GM18517 (cell line): Measurements from ENCODE around the gene ZBTB8A.
"Not testable (repeated sequence)": the region's sequence is repeated elsewhere in the genome, so short reads cannot be mapped to it uniquely, and the experiment has no call there.

ENCODE experiments used
- ATAC-seq: cut with Tn5 transposase; IDR thresholded peaks from one replicate; pipeline ENCODE4 v1.9.1; 2021; ENCODE audit warnings: mild to moderate bottlenecking, moderate library complexity; ENCODE audit not compliant: unreplicated experiment

Gene ZBTB8A

DNA sequence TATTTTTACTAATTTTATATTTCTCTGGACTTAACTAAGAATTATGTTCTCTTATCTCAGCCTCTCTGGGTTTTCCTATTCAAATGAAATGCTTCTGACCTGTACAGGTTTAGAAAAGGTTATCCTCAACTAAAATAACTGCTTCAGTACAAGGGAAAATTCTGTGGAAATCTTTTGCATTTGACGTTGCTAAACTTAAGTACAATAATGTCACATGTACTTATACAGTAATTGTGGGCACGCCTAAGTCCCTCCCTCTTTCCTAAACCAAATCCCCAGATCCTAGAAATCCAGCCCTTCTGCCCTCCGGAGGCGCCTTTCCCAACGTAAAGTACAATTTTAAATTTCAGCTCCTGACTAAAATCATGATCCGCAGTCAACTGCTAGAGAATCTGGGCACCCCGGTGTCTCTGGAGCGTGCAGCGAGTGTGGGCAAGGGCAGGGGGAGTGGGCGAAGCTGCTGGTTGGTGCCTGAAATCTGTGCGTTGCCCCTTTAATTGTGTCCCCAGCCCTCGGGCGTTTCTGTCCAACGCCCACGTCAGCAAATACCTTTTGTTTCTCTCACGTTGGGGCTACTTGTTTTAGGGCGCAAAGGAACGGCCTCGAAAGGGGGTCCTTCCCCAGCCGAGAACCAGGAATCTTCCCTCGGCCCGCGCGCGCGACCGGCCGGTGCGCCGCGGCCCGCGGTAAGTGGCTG lies at the start of gene ZBTB8A:
ZBTB8A (plus strand) TSS at position 541 of the 697 bp plus-strand sequence. CDS start 53,505 bp downstream, outside the sequence.
- no peak for ATAC-seq

DNA sequence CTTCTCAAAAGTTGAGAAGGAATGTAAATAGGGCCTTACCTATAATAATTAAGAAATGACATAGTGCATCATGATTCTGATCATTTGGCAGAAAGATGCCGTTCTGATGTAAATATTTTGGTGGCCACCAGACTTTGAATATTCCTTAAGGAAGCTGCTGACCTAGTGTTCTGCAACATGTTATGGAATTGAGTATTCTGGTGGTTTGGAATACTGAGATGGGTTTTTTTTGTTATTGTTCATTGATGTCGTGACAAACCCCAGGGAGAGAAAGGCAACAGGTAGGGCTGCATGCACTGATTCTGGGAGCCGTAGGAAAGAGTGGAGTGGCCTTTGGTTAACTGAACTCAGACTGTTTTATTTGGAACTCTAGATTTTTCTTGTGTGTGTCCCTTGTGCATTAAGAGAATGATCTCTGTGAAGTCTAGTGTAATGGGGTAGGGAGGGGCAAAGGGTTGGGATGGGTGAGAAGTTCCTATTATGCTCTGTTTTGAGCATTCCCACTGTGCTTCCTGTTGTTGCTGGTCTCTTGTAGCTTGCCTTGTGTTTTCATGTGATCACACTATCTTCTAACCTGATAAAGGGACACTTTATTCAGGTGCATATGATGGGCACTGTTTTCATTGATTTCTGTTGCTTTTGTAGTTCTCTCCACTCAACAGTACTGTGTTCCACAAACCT lies 49.3 kb upstream of the ZBTB8A start:
- ATAC-seq, result no peak

DNA sequence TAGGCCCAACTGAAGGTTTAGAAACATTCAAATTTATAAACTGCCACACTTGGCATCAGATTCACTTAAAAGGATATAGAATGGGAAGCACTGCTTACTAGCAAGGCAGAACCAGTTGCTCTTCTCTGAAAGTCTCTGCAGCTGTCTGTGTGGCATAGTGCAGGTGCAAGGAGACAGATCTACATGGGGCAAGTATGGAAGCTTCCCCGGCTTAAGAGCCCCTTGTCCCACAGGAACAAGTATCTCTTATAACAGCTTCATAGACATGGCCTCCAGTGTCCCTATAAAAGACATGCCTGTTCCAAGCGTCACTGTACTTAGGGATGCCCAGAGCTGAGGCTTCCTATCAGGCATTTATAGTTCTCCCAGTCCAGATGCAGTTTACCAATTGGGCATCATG lies 47.8 kb upstream of the ZBTB8A start:
- ATAC-seq, result no peak

DNA sequence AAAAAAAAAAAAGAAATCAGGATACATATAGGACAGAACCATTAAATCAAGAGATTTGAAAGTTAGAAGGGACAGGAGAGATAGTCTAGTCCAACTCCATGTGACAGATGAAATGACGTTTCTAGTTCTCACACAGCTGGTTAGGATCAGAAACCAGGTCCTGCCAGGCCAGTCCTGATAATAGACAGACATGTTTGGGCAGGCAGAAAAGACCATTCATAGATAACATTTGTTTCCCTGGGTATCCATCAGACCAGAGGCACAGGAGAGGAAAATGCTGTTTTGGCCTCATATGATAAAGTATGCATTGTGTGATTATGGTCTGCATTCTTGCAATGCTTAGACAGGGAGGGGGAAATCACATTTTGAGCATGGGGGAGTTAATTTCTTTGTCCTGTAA lies 45.0 kb upstream of the ZBTB8A start:
- ATAC-seq, result no peak

DNA sequence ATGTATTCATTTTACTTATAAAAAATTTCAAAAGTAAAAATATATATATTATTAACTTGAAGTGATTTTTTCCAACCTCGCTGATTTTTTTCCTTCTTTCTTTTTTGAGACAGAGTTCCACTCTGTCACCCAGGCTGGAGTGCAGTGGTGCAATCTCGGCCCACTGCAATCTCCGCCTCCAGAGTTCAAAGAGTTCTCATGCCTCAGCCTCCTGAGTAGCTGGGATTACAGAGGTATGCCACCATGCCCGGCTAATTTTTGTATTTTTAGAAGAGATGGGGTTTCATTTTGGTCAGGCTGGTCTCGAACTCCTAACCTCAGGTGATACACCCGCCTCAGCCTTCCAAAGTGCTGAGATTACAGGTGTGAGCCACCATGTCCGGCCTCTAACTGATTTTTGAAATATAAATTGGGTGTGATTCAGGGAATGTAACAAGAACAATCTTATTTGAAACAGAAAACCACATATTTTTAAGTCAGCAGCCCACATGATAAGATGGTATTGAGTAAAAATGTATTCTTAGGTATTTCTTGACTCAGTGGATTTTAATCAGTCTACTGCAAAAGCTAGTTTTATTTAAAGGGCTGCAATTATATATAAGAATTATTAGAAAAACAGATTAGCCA lies 44.4 kb upstream of the ZBTB8A start:
- no peak for ATAC-seq

DNA sequence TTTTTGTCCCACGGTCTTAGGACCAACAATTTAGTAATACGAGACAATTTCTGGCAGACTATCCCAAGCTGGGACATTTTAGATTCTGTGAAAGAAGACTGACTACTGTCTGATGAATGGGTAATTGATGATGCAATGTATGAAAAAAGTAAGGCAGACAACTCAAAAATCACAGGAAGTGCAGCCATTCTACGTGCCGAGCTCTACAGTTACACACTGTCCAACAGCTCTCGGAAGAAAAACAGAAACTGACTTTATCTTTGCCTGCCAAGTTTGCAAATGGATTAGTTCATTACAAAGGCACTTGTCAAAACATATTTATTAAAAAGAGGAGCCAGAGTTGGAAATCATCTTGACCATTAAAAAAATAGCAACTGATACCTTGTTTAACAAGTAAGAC lies 43.1 kb upstream of the ZBTB8A start:
- ATAC-seq, result no peak

DNA sequence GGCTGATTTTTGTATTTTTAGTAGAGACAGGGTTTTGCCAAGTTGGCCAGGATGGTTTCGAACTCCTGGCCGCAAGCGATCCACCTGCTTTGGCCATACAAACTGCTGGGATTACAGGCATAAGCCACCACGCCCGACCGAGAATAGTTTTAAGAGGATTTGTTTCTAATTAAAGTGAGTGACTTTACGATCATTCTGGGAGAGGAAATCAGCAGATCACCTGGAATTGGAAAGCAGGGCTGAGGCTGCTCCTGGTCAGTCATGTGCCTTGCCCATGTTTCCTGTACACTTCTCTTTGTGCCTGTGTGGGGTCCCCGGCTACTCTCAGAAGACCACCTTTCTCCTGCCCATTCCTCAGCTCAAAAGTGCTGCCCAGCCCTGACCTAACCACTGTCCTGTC lies 40.5 kb upstream of the ZBTB8A start:
- no peak for ATAC-seq

DNA sequence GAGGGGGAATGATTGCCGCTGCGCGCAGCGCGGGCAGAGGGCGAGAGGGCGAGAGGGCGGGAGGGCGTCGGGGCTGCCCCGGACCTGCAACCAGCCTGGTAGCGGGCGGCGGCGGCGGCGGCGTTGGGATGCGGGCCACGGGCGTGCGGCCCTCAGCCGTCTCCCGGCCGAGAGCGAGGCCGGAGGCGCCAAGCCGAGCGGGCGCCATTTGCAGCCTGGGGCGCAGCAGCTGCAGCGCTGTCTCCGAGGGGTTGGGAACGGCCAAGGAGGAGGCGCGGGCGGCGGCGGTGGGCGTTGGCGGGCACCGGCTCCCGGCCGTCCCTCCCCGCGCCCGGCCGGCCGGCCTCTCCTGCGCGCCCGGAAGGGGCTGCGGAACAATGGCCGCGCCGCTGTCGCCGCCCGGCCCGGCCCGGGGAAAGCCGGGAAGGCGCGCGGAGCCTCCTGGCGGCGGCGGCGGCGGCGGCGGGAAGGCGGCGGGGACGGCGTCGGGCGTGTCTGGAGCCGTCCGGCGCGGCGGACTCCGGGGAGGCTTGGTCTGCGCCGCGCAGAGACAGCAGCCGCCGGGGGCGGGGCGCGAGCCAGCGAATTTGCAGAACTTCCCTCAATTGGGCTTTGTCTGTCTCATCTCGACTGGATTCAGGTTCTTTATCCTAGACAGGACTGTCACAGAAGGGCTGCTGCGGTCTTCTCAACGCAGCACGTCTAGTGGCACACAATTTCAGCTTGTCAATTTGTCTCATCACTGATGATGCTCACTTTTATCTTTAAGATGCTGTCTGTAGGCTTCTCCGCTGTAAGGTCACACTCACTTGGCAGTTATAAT lies 38.6 kb upstream of the ZBTB8A start:
- no peak for ATAC-seq

DNA sequence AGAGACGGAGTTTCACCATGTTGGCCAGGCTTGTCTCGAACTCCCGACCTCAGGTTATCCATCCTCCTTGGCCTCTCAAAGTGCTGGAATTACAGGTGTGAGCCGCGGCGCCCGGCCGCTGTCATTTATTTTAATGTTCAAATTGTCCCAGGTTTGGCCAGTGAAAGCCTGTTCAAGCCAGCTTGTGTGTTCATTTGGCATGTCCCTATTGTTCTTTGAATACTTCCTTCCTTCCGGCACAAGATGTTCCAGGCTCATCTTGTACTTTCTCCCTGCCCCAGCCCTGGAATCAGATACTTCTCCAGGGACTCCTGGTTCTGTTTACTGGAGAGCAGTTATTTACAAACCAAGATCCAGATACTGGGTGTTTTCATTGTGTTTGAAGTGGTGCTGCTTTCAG lies 37.4 kb upstream of the ZBTB8A start:
- no peak for ATAC-seq

DNA sequence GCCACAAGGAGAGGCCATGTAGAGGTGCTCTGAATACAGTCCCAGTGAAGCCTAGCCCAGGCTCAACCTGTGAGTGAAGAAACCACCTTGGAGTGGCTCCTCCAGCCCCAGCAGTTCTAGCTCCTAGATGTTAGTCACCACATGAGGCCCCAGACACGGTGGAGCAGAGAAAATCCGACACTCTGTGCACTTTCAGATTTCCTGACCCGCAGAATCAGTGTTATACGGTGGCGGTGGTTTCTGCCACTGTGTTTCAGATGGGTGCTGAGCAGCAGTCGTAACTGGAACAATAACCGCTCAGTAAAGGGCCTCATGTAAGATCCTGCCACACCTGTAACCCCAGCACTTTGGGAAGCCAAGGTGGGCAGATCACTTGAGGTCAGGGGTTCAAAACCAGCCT lies 36.1 kb upstream of the ZBTB8A start:
- ATAC-seq, result no peak

DNA sequence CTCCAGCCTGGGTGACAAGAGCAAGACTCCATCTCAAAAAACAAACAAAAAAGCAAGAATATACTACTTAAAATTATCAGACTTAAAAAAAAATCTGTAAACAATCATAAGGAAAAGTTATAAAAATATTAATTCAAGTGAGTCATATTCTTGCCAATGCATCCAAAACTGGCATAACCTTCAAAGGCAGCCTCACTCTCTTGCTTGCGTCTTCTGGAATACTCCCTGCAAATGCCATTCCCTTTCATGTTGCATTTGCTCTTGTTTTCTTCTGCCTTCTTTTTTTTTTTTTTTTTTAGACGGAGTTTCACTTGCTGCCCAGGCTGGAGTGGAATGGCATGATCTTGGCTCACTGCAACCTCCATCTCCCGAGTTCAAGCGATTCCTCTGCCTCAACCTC lies 32.2 kb upstream of the ZBTB8A start:
- ATAC-seq, result no peak

DNA sequence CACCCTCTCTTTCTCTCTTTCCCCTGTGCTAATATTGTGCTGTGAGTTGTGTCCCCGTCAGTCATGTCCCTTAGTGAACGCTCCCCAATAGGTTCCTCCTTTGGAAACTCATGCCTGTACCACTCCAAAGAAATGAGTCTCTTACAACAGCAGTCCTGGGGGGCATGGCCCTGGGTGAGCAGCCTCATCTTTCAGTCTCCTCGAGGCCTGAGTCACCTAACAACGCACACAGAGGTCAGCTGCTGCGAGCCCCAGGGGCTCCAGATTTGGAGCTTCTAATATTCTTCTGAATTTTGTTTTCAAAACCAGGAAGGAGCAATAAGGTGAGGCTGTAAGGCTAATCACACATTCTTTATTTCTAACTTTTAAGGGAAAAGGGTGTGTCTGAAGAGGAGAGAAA lies 30.5 kb upstream of the ZBTB8A start:
- ATAC-seq, result no peak

DNA sequence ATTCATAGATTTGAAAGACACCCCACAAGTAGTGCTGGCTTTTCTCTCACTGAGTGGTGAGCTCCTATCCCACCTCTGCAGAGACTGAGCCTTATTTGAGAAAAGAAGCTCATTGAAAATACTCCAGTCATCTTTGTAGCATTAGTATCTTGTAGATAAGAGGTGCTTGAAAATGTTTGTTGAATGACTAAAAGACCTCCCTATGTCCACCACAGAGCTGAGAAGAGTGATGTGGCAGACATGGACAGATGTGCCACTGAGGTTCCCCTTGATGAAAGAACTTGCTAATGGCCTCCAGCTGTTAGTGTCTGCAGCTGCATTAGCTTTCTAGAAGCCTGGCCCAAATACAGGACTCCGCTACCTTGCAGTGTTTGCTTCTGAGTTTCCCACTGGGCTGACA lies 29.3 kb upstream of the ZBTB8A start:
- no peak for ATAC-seq

DNA sequence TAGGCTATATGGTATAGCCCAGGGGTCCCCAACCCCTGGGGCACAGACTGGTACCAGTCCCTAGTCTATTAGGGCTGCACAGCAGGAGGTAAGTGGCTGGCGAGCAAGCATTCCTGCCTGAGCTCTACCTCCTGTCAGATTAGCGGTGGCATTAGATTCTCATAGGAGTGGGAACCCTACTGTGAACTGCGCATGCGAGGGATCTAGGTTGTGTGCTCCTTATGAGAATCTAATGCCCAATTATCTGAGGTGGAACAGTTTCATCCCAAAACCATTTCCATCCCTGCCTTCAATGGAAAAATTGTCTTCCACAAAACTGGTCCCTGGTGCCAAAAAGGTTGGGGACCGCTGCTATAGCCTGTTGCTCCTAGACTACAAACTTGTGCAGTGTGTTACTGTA lies 22.8 kb upstream of the ZBTB8A start:
- ATAC-seq, result no peak

DNA sequence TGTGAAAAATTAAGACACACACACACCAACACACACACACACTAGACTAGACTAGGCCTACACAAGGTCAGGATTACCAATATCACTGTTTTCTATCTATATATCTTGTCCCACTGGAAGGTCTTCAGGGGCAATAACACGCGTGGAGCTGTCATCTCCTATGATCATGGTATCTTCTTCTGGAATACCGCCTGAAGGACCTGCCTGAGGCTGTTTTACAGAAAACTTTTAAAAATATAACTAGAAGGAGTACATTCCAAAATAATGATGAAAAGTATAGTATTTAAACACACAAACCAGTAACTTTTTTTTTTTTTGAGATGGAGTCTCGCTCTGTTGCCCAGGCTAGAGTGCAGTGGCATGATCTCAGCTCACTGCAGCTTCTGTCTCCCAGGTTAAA lies 20.3 kb upstream of the ZBTB8A start:
- ATAC-seq, result no peak

DNA sequence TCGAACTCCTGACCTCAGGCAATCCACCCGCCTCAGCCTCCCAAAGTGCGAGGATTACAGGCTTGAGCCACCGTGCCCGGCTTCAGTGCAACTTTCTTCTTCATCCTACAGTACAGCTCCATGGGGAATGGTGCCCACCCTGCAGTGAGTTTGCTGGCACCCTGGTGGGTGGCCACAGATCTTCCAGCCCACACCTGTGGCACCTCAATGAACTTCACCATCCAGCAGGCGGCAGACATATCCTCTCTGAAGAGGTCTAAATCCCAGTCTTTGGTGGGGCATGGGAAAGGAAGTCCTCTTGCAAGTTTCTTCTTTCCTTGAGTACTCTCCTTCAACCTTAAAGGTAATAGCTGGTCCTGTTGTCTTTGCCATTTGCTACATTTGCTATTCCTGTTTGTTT lies 18.1 kb upstream of the ZBTB8A start:
- no peak for ATAC-seq

DNA sequence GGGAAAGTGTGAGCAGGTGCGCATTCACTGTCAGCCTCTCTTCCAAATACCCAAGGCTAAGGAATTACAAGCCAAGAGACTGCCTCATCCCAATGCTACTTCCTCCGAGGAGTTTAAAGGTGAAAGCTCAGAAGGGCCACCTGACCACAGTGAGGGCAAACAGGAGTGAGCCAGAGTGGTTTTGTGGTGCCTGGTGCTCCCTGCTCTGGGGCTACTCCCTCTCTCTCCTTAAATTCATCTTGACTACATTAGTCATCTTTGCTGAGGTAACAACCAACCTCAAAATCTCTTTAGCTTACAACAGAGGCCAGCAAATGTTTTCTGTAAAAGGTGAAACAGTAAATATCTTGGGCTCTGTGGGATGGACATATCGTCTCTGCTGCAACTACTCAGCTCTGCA lies 14.2 kb upstream of the ZBTB8A start:
- ATAC-seq, result no peak

DNA sequence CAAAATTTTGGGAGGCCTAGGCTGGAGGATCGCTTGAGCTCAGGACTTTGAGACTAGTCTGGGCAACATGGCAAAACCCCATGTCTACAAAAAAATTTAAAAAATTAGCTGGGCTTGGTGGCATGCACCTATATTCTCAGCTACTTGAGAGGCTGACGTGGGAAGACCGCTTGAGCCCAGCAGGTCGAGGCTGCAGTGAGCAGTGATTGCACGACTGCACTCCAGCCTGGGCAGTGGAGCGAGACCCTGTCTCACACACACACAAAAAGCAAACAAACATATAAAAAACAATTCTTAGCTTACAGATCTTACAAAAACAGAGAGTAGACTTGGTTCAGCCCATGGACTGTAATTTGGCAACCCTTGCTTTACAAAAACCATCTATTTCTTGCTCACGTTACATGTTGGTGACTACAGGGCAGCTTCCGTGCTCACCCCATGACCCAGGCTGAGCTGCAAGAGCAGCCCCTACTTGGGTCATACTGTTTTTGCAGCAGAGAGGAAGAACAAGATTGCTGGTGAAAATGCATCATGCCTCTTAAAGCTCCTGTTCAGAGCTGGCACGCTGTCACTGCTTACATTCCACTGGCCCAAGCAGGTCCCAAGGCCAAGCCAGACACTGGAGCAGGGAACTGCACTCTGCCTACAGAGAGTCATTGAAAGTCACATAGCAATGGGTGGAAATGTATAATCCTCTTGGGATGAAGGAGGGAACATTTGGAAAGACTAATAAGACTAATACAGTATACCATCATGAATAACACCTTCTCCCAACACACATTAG lies 13.4 kb upstream of the ZBTB8A start:
- ATAC-seq, result no peak

DNA sequence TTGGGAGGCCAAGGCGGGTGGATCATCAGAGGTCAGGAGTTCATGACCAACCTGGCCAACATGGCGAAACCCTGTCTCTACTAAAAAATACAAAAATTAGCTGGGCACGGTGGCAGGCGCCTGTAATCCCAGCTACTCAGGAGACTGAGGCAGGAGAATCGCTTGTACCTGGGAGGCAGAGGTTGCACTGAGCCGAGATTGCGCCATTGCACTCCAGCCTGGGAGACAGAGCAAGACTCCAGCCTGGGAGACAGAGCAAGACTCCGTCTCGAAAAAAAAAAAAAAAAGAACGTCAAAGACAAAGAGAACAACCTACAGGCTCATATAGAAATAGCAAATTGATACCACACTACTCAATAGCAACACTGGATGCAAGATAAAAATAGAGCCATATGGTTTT lies 10.7 kb upstream of the ZBTB8A start:
- ATAC-seq, result not testable (repeated sequence)

DNA sequence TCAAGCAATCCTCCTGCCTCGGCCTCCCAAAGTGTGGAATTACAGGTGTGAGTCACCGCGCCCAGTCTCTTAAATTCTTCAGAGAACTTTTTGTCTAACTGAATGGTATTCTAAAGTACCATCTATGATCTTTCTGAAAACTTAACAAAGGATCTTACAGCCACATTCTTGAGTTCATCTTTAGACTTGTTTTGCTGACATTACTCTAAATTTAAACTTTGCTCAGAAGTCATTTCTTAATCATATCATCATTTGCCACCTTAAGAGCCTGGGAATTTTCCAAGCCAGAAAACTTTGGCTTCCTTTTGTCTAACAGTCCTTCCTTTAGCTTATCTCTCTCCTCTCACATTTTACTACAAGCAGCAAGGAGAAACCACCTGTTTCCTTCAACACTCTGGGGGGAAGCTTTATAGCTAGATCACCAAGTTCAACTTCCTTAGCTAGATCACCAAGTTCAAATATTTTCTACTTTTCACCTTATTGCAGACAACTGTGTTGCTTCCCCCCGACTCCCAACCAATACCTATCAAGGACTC lies 5.4 kb upstream of the ZBTB8A start:
- no peak for ATAC-seq
